Astrocyte (in vitro differentiated cells and primary cell): Measurements from ENCODE around the gene SMARCA2.

ENCODE experiments used
- EZH2 ChIP-seq: IDR thresholded peaks from 2 replicates; pipeline ENCODE4 v1.6.1; 2012; ENCODE audit warnings: mild to moderate bottlenecking, low read length, inconsistent platforms; ENCODE audit not compliant: insufficient read depth
- TF ChIP-seq, protein P1 (sequence below): IDR thresholded peaks from 2 replicates; pipeline ENCODE4 v1.5.1; 2011; ENCODE audit warnings: low read depth, mild to moderate bottlenecking, inconsistent platforms, low read length, moderate library complexity; ENCODE audit not compliant: insufficient read depth

DNA sequence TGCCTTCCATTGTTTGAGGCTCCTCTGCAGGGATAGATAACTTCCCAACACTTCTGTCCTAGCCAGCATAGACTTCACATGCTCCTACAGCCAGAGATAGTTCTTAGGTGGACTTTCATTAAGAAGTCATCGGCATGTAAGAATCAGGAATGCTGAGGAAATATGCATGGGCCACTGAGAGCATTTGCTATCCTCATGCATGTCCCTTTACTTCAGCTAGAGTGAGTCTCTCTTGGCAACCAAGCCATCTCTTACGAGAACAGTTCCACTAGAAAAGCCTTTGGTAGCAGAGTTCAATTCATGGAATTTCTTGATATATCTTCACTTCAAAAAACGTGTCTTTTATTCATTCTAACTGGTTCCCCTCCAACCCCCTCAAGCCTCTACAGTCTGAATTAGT lies 202.4 kb downstream of the SMARCA2 start:
- TF ChIP-seq, protein P1, sequence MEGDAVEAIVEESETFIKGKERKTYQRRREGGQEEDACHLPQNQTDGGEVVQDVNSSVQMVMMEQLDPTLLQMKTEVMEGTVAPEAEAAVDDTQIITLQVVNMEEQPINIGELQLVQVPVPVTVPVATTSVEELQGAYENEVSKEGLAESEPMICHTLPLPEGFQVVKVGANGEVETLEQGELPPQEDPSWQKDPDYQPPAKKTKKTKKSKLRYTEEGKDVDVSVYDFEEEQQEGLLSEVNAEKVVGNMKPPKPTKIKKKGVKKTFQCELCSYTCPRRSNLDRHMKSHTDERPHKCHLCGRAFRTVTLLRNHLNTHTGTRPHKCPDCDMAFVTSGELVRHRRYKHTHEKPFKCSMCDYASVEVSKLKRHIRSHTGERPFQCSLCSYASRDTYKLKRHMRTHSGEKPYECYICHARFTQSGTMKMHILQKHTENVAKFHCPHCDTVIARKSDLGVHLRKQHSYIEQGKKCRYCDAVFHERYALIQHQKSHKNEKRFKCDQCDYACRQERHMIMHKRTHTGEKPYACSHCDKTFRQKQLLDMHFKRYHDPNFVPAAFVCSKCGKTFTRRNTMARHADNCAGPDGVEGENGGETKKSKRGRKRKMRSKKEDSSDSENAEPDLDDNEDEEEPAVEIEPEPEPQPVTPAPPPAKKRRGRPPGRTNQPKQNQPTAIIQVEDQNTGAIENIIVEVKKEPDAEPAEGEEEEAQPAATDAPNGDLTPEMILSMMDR, result no peak
- no peak for TF ChIP-seq EZH2
